NOMO-1 (cell line): ENCODE results near the gene SLC16A1.
"Not testable (repeated sequence)": the region's sequence is repeated elsewhere in the genome, so short reads cannot be mapped to it uniquely, and the experiment has no call there.

Source experiments
- DNase-seq, 2 experiments: peaks; one replicate each; lab custom pipeline; 2025; ENCODE audit not compliant: unreplicated experiment in 2 of 2; lab: John Stamatoyannopoulos, UW

The SLC16A1 gene

DNA sequence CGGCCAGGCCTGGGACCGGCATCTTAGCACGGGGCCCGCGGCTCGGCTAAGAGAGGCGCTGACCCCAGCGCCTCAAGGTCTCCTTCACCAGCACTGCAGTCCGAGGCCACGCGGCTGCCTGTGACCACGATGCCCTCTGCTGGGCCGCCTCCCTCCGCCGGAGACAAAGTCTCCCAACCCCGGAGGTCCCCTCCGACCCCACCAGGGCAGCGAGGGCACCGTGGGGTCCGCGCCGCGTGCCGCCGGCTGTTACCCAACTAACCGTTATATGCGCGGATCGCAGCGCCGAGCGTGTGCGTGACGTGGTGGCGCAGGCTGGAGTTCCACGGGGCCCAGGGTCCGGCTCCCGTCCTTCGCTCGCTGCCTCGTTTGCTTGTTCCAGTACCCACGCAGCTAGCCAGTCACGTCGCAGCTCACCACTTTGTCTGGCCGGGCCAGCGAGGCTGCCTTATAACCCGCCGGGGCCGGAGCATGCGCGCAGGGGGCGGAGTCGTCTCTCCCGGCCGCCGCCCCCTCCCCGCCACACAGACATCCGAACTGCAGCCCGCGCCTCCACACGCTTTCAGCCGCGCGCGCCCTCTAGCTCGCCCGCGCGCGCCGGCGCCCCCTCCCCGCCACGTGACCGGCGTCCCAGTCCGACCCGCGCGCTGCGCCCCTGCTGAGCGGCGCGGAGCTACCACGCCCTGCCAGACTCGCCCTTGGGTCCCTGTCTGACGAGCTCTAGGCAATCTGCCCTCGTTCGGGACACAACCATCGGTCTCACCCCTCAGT, at the start of gene SLC16A1:
Gene SLC16A1 (minus strand): TSS at position 424 of the 771 bp plus-strand sequence. CDS start 26,888 bp downstream, outside the sequence.
- DNase-seq: peak; percentile 82 to 85

GRCh38 chr1:113003751-113004690, 48.0 kb upstream of the SLC16A1 start:
- no peak for DNase-seq

DNA sequence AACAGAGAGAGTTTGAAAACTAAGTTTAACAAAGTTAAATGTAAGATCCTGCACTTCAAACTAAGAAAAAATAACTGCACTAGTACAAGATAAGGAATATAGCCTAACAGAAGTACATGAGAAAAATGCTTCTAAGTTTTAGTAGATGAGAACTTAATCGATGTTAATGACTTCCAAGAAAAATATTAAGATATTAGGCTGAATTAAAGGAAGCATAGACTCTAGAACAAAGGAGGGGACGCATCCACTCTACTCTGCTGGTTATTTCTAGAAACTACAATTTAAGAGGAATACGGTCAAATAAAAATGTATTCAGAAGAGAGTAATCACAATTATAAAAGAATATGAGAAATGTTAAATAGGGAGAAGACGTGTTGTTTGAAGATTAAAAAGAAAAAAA, 46.3 kb upstream of the SLC16A1 start:
- no peak for DNase-seq

DNA sequence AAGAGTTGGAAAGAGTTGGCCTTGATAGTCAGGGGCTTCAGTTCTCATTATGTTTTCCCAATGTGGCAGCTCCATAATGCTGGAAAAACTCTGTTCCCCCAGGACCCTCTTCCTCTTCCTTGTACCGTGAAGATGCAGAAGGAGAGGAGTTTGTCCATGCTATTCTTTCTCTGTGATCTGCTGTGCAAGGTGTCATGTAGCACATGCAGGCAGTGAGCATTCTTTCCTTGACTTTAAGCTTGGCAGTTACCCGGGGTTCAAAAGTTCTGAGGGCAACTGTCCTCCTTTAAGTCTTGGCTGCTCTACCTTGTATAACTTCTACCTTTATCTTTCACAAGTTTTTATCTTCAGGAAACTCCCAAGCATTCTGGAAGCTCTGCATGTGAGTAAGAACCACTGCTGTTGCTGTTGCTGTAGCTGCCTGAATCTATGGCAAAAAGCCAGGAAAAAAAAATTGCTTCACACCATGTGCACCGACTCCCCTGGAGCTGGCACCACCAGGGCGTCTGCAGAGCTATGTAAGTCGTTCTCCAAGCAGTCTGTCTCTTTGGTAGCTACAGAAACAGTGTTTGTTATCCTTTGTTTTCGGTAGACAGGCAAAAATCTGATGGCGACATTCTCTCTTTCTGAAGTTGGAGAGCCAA, 42.7 kb upstream of the SLC16A1 start:
- DNase-seq: no peak

GRCh38 chr1:112997781-112998180, 41.8 kb upstream of the SLC16A1 start:
- DNase-seq: no peak

DNA sequence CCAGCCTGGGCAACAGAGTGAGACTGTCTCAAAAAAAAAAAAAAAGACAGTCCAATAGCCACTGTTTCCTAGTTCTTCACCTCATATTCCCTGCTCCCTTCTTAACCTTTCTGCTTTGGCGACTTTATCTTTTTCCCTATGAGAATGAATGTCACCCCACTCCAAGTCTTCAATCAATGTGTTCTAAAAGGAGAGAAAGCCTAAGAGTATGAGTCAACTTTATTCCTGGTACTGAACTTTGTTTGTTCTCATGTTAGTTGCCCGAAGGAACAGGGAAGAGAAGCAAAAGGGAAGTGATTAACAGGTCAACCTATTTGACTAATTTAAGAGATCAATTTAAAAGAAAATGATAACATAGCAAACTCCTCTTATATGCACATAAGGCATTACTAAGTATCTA, 39.9 kb upstream of the SLC16A1 start:
- DNase-seq: no peak

- not testable (repeated sequence) for DNase-seq
These were observed 39.0 kb upstream of the SLC16A1 start for GRCh38 chr1:112995021-112995420.

DNA sequence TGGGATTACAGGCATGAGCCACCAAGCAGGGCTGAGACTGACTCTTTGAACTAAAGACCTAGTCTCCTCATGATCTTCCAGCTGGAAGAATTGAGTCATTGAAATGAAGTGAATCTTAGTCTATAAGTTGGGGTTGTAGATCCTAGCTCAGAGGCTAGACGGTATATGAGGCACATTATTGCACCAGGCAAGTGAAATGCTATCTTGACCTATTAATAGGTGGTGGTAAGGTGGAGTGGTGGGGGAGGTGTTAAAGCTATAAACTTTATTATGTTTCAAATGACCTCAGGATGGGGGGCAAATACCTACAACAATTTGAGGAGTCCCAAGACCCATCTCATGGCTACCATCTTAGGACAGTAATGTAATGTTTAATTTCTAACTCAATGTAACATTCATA, 36.8 kb upstream of the SLC16A1 start:
- no peak for DNase-seq

DNA sequence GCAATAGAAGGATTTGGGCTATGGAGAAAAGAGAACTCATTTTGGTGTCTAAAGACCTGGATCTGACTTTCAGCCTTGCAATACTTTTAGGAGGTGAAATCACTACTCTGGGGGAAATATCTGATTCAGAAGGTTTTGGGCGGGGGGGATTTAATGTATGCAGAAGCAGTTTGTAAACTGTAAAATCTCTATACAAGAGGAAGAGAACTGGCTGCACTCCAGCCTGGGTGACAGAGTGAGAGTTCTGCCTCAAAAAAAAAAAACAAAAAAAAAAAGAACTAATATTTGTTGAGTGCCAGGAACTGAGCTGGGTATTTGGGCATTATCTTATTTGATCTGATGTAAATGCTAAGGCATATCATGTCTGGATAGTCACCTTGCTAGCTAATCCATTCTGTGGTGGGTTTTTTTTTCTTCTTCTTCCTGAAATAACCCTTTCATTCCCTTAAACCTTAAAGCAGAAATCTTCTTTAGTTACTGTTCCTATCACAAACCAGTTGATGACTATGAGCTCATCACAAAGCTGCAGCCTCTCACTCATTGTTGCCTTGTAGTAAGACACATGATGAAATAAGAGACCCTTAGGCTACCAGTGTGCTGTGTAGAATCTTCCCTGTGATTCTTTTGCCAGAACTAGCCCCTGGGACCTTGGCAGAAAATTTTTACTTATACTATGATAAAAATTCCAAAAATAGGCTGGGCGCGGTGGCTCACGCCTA, 35.6 kb upstream of the SLC16A1 start:
- DNase-seq: no peak

GRCh38 chr1:112990271-112990670, 34.3 kb upstream of the SLC16A1 start:
- DNase-seq: no peak

DNA sequence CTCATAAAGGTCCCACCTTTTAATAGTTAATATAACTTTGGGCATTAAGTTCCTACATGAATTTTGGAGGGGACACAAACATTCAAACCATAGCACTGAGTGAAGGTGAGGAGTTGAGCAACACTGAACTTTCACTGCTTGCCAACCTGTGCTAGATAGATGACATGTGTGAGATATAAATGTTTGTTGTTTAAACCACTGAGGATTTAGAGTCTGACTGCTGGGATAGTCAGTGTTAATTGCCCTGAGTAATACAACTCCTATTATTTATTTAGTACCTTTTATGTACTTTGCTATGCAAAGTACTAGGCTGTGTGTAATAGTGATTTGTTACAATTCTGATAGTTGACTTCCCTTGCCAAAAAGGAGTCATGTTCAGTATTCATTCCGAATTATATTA, 32.4 kb upstream of the SLC16A1 start:
- DNase-seq: no peak

DNA sequence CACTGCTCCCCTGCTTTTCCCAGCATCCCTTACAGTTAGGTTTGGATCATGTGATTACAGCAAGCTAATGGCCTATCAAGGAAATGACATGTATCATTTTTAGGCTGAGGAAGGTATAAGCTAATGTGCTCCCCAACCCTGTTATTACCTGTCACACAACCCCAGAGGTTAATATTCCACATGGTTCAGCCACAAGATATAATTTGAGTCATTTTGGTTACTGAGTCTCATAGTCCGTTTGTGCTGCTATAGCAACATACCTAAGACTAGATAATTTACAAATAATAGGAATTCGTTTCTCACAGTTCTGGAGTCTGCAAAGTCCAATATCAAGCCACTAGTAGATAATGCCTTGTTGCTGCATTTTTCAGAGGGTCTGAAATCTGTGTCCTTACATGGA, 29.1 kb upstream of the SLC16A1 start:
- no peak for DNase-seq

- DNase-seq: peak; percentile 86 to 87
These were observed 27.6 kb upstream of the SLC16A1 start for GRCh38 chr1:112983537-112984131.

GRCh38 chr1:112982853-112983536, 27.0 kb upstream of the SLC16A1 start:
- peak in 1 of 2 experiments; percentile 17 for DNase-seq

GRCh38 chr1:112982328-112982727, 26.3 kb upstream of the SLC16A1 start:
- DNase-seq: no peak

- DNase-seq: not testable (repeated sequence)
These were observed 25.8 kb upstream of the SLC16A1 start for GRCh38 chr1:112981834-112982233.

DNA sequence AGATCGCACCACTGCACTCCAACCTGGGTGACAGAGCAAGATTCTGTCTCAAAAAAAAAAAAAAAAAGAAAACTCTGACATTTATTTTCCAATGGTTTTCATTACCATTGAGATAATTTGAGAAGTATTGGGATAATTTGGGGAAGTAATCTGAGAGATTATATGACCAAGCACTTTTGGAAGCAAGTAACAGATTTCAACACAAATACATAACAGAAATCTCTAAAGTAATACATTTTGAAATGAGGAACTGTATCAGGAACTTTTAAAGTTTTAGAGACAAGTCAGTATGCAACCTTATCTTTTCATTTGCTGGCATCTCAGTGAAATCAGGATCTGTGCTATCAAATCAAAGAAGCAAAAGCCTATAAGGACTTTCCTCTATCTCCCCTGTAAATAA, 25.4 kb upstream of the SLC16A1 start:
- DNase-seq: peak; percentile 2 to 82

DNA sequence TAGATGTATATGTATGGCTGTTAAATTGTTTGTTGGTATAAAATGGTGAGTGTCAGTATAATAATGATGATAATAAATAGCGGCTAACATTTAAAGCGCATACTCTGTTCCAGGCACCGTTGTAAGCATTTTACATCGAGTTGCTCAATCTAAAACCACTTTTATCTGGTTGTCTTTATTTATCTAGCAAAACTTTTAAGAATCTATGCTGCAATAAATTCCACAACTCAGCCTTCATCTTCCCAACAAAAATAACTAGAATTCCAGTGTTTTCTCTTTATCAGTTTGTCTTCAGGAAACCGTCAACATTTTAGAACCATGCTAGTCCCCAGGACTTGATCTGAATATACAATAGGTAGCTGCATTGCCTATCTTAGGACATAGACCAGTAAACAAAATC, 19.3 kb upstream of the SLC16A1 start:
- no peak for DNase-seq

GRCh38 chr1:112974646-112975045, 18.6 kb upstream of the SLC16A1 start:
- no peak for DNase-seq

DNA sequence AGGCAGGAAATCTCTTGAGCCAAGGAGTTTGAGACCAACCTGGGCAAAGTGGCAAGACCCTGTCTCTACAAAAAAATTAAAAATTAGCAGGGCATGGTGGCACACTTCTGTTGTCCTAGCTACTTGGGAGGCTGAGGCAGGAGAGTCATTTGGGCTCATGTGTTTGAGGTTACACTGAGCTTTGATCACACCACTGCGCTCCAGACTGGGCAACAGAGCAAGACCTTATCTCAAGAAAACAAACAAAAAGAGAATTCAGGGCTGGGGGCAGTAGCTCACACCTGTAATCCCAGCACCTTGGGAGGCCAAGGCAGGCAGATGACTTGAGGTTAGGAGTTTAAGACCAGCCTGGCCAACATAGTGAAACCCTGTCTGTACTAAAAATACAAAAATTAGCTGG, 17.8 kb upstream of the SLC16A1 start:
- DNase-seq: no peak
